HG03066 (cell line): ENCODE data around the gene DPY19L3.
"Not testable (repeated sequence)": the region's sequence is repeated elsewhere in the genome, so short reads cannot be mapped to it uniquely, and the experiment has no call there.

Experiments
- ATAC-seq: cut with Tn5 transposase; IDR thresholded peaks from one replicate; pipeline ENCODE4 v1.9.1; 2021; ENCODE audit warnings: low read depth; ENCODE audit not compliant: unreplicated experiment

Gene DPY19L3

GRCh38 chr19:32437096-32437495 is 31.5 kb downstream of the DPY19L3 start:
- ATAC-seq, result no peak

- no peak for ATAC-seq
These were observed 33.2 kb downstream of the DPY19L3 start for GRCh38 chr19:32438751-32439150.

- ATAC-seq, result no peak
These were observed 37.1 kb downstream of the DPY19L3 start for GRCh38 chr19:32442650-32443049.

- ATAC-seq, result not testable (repeated sequence)
These were observed 42.0 kb downstream of the DPY19L3 start for GRCh38 chr19:32447534-32447933.

- ATAC-seq, result no peak
These were observed 42.5 kb downstream of the DPY19L3 start for GRCh38 chr19:32448026-32448425.

- no peak for ATAC-seq
These were observed 44.6 kb downstream of the DPY19L3 start for GRCh38 chr19:32450217-32450616.

GRCh38 chr19:32453736-32454135 is 48.2 kb downstream of the DPY19L3 start:
- no peak for ATAC-seq

- ATAC-seq, result no peak
These were observed 50.8 kb downstream of the DPY19L3 start for GRCh38 chr19:32456406-32456805.

GRCh38 chr19:32457571-32458158 is 52.1 kb downstream of the DPY19L3 start:
- ATAC-seq, result no peak

- ATAC-seq, result peak; percentile 90
These were observed 53.0 kb downstream of the DPY19L3 start for GRCh38 chr19:32458500-32459123.

GRCh38 chr19:32459204-32459865 is 53.8 kb downstream of the DPY19L3 start:
- ATAC-seq, result no peak

GRCh38 chr19:32460476-32460875 is 54.9 kb downstream of the DPY19L3 start:
- no peak for ATAC-seq

GRCh38 chr19:32464279-32464678 is 58.7 kb downstream of the DPY19L3 start:
- ATAC-seq, result no peak

GRCh38 chr19:32465176-32465575 is 59.6 kb downstream of the DPY19L3 start:
- no peak for ATAC-seq

- ATAC-seq, result no peak
These were observed 64.2 kb downstream of the DPY19L3 start for GRCh38 chr19:32469795-32470194.

GRCh38 chr19:32471095-32471494 is 65.5 kb downstream of the DPY19L3 start:
- ATAC-seq, result no peak

- ATAC-seq, result no peak
These were observed 66.2 kb downstream of the DPY19L3 start for GRCh38 chr19:32471811-32472210.

- ATAC-seq, result no peak
These were observed 69.8 kb downstream of the DPY19L3 start for GRCh38 chr19:32475141-32476031.

- no peak for ATAC-seq
These were observed 70.4 kb downstream of the DPY19L3 start for GRCh38 chr19:32476032-32476350.

- ATAC-seq, result no peak
These were observed 74.8 kb downstream of the DPY19L3 start for GRCh38 chr19:32480321-32480720.

- ATAC-seq, result no peak
These were observed 78.0 kb downstream of the DPY19L3 start for GRCh38 chr19:32483574-32483973.
